MG63 (cell line): ENCODE results near the gene HUNK. TPM values are rescaled to one million over a fixed set of nuclear protein-coding genes. Genes with fewer than 3 reads are reported as not detected.
A peak's percentile ranks its signal among the peaks of the same experiment; 100 is the strongest.
"Not testable (repeated sequence)": the region's sequence is repeated elsewhere in the genome, so short reads cannot be mapped to it uniquely, and the experiment has no call there.

ENCODE experiments used
- DNase-seq: peaks from one replicate; pipeline ENCODE4 v3.0.0-alpha.2; 2020
- H3K27me3 ChIP-seq: fragments of 250-450 bp; sonication (Bioruptor Pico); 2 replicates; pipeline ENCODE4 v1.5.1; 2020; ENCODE audit warnings: mild to moderate bottlenecking, moderate library complexity
- H3K36me3 ChIP-seq: fragments of 250-450 bp; sonication (Bioruptor Pico); 2 replicates; pipeline ENCODE4 v1.5.1; 2020; ENCODE audit warnings: mild to moderate bottlenecking, moderate library complexity
- H3K4me3 ChIP-seq: fragments of 250-450 bp; sonication (Bioruptor Pico); 2 replicates; pipeline ENCODE4 v1.5.1; 2020; ENCODE audit warnings: mild to moderate bottlenecking, moderate library complexity
- H3K9me3 ChIP-seq: fragments of 250-450 bp; sonication (Bioruptor Pico); 2 replicates; pipeline ENCODE4 v1.5.1; 2020; ENCODE audit warnings: mild to moderate bottlenecking, moderate library complexity
- total RNA-seq: library from RNA; depleted of rRNA; stranded (reverse); fragments of >200 nt; shearing (Covaris generic); gene quantifications from 2 replicates; pipeline ENCODE4 v1.2.3, GENCODE V29; 2014; ENCODE audit warnings: low replicate concordance

HUNK gene
- total RNA-seq, 1 experiment from 2014 or later, result 0.23 TPM

GRCh38 chr21:31924548-31924947 lies 51.7 kb downstream of the HUNK start:
- peaks cover 2% of the 10 kb centered on the region; the same call in 1 of the 2 replicates for H3K9me3 ChIP-seq
- no peaks in the 10 kb centered on the region for H3K27me3 ChIP-seq
- H3K4me3 ChIP-seq, result no peak overlapping the region
- no peaks in the 10 kb centered on the region for H3K36me3 ChIP-seq
- DNase-seq, result no peak

- no peaks in the 10 kb centered on the region for H3K36me3 ChIP-seq
- no peaks in the 10 kb centered on the region for H3K27me3 ChIP-seq
- H3K9me3 ChIP-seq, result peaks cover 2% of the 10 kb centered on the region; the same call in 1 of the 2 replicates
- H3K4me3 ChIP-seq, result no peak overlapping the region
- no peak for DNase-seq
These were observed 53.7 kb downstream of the HUNK start for GRCh38 chr21:31926498-31926897.

GRCh38 chr21:31927689-31928353 lies 55.0 kb downstream of the HUNK start:
- Histone ChIP-seq H3K36me3 (no peaks in the 10 kb centered on the region), H3K9me3 (peaks cover 2% of the 10 kb centered on the region; the same call in 1 of the 2 replicates), H3K27me3 (no peaks in the 10 kb centered on the region), H3K4me3 (no peak overlapping the region)
- peak; percentile 44 for DNase-seq

- Histone ChIP-seq H3K36me3 (no peaks in the 10 kb centered on the region), H3K4me3 (no peak overlapping the region), H3K9me3 (peaks cover 2% of the 10 kb centered on the region; the same call in 1 of the 2 replicates), H3K27me3 (no peaks in the 10 kb centered on the region)
- DNase-seq, result no peak
These were observed 55.8 kb downstream of the HUNK start for GRCh38 chr21:31928656-31929055.

- H3K27me3 ChIP-seq, result no peaks in the 10 kb centered on the region
- no peaks in the 10 kb centered on the region for H3K36me3 ChIP-seq
- peaks cover 2% of the 10 kb centered on the region; the same call in 1 of the 2 replicates for H3K9me3 ChIP-seq
- no peak overlapping the region for H3K4me3 ChIP-seq
- no peak for DNase-seq
These were observed 56.7 kb downstream of the HUNK start for GRCh38 chr21:31929548-31929947.

GRCh38 chr21:31930001-31930400 lies 57.2 kb downstream of the HUNK start:
- peaks cover 2% of the 10 kb centered on the region; the same call in 1 of the 2 replicates for H3K9me3 ChIP-seq
- H3K27me3 ChIP-seq, result no peaks in the 10 kb centered on the region
- no peak overlapping the region for H3K4me3 ChIP-seq
- no peaks in the 10 kb centered on the region for H3K36me3 ChIP-seq
- no peak for DNase-seq

- Histone ChIP-seq H3K36me3 (no peaks in the 10 kb centered on the region), H3K27me3 (no peaks in the 10 kb centered on the region), H3K4me3 (no peak overlapping the region), H3K9me3 (no peaks in the 10 kb centered on the region)
- no peak for DNase-seq
These were observed 59.0 kb downstream of the HUNK start for GRCh38 chr21:31931644-31932469.

GRCh38 chr21:31932470-31932764 lies 59.6 kb downstream of the HUNK start:
- H3K27me3 ChIP-seq, result no peaks in the 10 kb centered on the region
- no peak for DNase-seq
- no peak overlapping the region for H3K4me3 ChIP-seq
- H3K9me3 ChIP-seq, result no peaks in the 10 kb centered on the region
- H3K36me3 ChIP-seq, result no peaks in the 10 kb centered on the region

GRCh38 chr21:31937303-31937702 lies 64.5 kb downstream of the HUNK start:
- no peak for DNase-seq
- H3K36me3 ChIP-seq, result no peaks in the 10 kb centered on the region
- H3K9me3 ChIP-seq, result no peaks in the 10 kb centered on the region
- H3K27me3 ChIP-seq, result no peaks in the 10 kb centered on the region
- H3K4me3 ChIP-seq, result no peak overlapping the region

- Histone ChIP-seq H3K36me3 (no peaks in the 10 kb centered on the region), H3K27me3 (no peaks in the 10 kb centered on the region), H3K4me3 (no peak overlapping the region), H3K9me3 (no peaks in the 10 kb centered on the region)
- DNase-seq, result no peak
These were observed 65.8 kb downstream of the HUNK start for GRCh38 chr21:31938330-31939301.

GRCh38 chr21:31941694-31942093 lies 68.9 kb downstream of the HUNK start:
- Histone ChIP-seq H3K36me3 (no peaks in the 10 kb centered on the region), H3K27me3 (no peaks in the 10 kb centered on the region), H3K4me3 (no peak overlapping the region), H3K9me3 (no peaks in the 10 kb centered on the region)
- DNase-seq, result no peak

- Histone ChIP-seq H3K9me3 (no peaks in the 10 kb centered on the region), H3K36me3 (no peaks in the 10 kb centered on the region), H3K27me3 (no peaks in the 10 kb centered on the region), H3K4me3 (no peak overlapping the region)
- DNase-seq, result no peak
These were observed 70.7 kb downstream of the HUNK start for GRCh38 chr21:31943561-31943960.

GRCh38 chr21:31945141-31945540 lies 72.3 kb downstream of the HUNK start:
- H3K36me3 ChIP-seq, result no peaks in the 10 kb centered on the region
- no peak overlapping the region for H3K4me3 ChIP-seq
- DNase-seq, result no peak
- H3K27me3 ChIP-seq, result no peaks in the 10 kb centered on the region
- no peaks in the 10 kb centered on the region for H3K9me3 ChIP-seq

GRCh38 chr21:31945546-31945945 lies 72.7 kb downstream of the HUNK start:
- H3K27me3 ChIP-seq, result no peaks in the 10 kb centered on the region
- peak; percentile 44 for DNase-seq
- H3K36me3 ChIP-seq, result no peaks in the 10 kb centered on the region
- no peaks in the 10 kb centered on the region for H3K9me3 ChIP-seq
- no peak overlapping the region for H3K4me3 ChIP-seq

GRCh38 chr21:31946231-31946630 lies 73.4 kb downstream of the HUNK start:
- Histone ChIP-seq H3K9me3 (no peaks in the 10 kb centered on the region), H3K27me3 (no peaks in the 10 kb centered on the region), H3K4me3 (no peak overlapping the region), H3K36me3 (no peaks in the 10 kb centered on the region)
- DNase-seq, result no peak

- not testable (repeated sequence) for H3K27me3 ChIP-seq, H3K36me3 ChIP-seq, H3K9me3 ChIP-seq, H3K4me3 ChIP-seq, DNase-seq
These were observed 74.2 kb downstream of the HUNK start for GRCh38 chr21:31946876-31947550.
